GM21423 (cell line): ENCODE measurements around the gene TRAPPC10.
A peak's percentile ranks its signal among the peaks of the same experiment; 100 is the strongest.

Experiments used
- ATAC-seq: cut with Tn5 transposase; IDR thresholded peaks from one replicate; pipeline ENCODE4 v1.9.1; 2021; ENCODE audit warnings: mild to moderate bottlenecking, moderate library complexity; ENCODE audit not compliant: unreplicated experiment

Gene TRAPPC10

GRCh38 chr21:44011579-44012473 lies at the start of gene TRAPPC10:
Gene TRAPPC10, plus strand, starts transcription at chr21:44012309. Its CDS starts 185 bp downstream, at chr21:44012494.
- peak; percentile 71 for ATAC-seq

- ATAC-seq, result no peak
Measured at GRCh38 chr21:43965911-43966585, 46.1 kb upstream of the TRAPPC10 start.

GRCh38 chr21:43966946-43967512 lies 45.1 kb upstream of the TRAPPC10 start:
- no peak for ATAC-seq

- no peak for ATAC-seq
Measured at GRCh38 chr21:43967981-43968380, 44.1 kb upstream of the TRAPPC10 start.

- no peak for ATAC-seq
Measured at GRCh38 chr21:43968410-43969114, 43.5 kb upstream of the TRAPPC10 start.

GRCh38 chr21:43969115-43969444 lies 43.0 kb upstream of the TRAPPC10 start:
- no peak for ATAC-seq

GRCh38 chr21:43970551-43970950 lies 41.6 kb upstream of the TRAPPC10 start:
- ATAC-seq, result no peak

GRCh38 chr21:43971201-43971991 lies 40.7 kb upstream of the TRAPPC10 start:
- no peak for ATAC-seq

- ATAC-seq, result no peak
Measured at GRCh38 chr21:43971992-43972255, 40.2 kb upstream of the TRAPPC10 start.

- no peak for ATAC-seq
Measured at GRCh38 chr21:43972850-43973633, 39.1 kb upstream of the TRAPPC10 start.

- no peak for ATAC-seq
Measured at GRCh38 chr21:43973634-43973955, 38.5 kb upstream of the TRAPPC10 start.

- ATAC-seq, result no peak
Measured at GRCh38 chr21:43974791-43975468, 37.2 kb upstream of the TRAPPC10 start.

- ATAC-seq, result no peak
Measured at GRCh38 chr21:43975469-43976098, 36.5 kb upstream of the TRAPPC10 start.

- ATAC-seq, result no peak
Measured at GRCh38 chr21:43976661-43977060, 35.4 kb upstream of the TRAPPC10 start.

GRCh38 chr21:43978060-43978459 lies 34.0 kb upstream of the TRAPPC10 start:
- no peak for ATAC-seq

- ATAC-seq, result no peak
Measured at GRCh38 chr21:43979654-43980053, 32.5 kb upstream of the TRAPPC10 start.

GRCh38 chr21:43981151-43981870 lies 30.8 kb upstream of the TRAPPC10 start:
- no peak for ATAC-seq

- no peak for ATAC-seq
Measured at GRCh38 chr21:43981871-43982210, 30.3 kb upstream of the TRAPPC10 start.
